ENCODE data around the gene COMP. TPM values are rescaled to one million over a fixed set of nuclear protein-coding genes. Genes with fewer than 3 reads are reported as not detected.
A peak's percentile ranks its signal among the peaks of the same experiment; 100 is the strongest.

The COMP gene
- total RNA-seq, 6 donors from 2014 or later, result 1.8 to 8.5 (median 4.3) TPM; not detected in 2

DNA sequence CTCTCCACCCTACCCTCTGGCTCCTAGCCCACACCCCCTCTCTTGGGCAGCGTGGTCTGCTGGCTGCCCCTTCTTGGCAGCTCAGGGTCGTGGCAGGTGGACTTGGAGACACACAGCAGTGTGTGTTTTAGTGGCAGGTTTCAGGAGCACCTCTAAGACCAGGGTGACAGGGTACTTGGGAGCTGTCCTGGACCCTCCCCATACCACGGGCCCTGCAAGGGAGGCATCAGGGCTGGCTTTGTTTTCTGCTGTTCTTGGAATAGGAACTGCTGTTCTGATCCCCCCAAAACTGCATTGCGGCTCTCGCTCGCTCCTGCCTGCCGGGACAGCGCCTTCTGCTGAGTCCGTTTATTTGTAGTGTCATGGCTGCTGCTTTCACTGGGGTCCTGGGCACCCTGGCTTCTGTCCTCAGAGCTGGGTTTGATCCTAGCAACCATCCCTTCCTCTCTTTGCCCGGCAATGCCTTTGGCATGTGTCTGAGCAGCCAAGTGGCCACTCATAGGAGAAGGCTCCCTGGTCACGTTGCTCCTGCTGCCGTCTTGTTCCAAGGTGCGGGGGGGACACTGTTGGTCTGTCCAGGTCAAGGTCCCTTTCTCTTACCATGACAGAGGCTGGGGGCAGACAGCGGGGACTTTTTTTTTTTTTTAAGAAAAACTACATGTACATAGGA, 12.1 kb downstream of the COMP start:
- DNase-seq (no peak), ATAC-seq (ENCODE audit: low FRiP score in 2 of 2) (no peak)
- Histone ChIP-seq H3K36me3 (peaks cover 0 to 5% (median 0%) of the 10 kb centered on the region in 4 donors), H3K4me3 (no peak overlapping the region), H3K4me1 (no peaks in the 10 kb centered on the region), H3K27ac (no peak overlapping the region), H3K9me3 (no peaks in the 10 kb centered on the region), H3K27me3 (no peaks in the 10 kb centered on the region)
- WGBS, 2 donors, result 83 to 86% methylated on average over 12 to 13 of the region's 14 CpGs
- TF ChIP-seq POLR2A (IDR thresholded peaks at IDR 0.05), result no peak
- no peak for TF ChIP-seq POLR2AphosphoS5 (IDR thresholded peaks at IDR 0.05)
- TF ChIP-seq EP300 (IDR thresholded peaks at IDR 0.05), result no peak
- TF ChIP-seq, protein P1, sequence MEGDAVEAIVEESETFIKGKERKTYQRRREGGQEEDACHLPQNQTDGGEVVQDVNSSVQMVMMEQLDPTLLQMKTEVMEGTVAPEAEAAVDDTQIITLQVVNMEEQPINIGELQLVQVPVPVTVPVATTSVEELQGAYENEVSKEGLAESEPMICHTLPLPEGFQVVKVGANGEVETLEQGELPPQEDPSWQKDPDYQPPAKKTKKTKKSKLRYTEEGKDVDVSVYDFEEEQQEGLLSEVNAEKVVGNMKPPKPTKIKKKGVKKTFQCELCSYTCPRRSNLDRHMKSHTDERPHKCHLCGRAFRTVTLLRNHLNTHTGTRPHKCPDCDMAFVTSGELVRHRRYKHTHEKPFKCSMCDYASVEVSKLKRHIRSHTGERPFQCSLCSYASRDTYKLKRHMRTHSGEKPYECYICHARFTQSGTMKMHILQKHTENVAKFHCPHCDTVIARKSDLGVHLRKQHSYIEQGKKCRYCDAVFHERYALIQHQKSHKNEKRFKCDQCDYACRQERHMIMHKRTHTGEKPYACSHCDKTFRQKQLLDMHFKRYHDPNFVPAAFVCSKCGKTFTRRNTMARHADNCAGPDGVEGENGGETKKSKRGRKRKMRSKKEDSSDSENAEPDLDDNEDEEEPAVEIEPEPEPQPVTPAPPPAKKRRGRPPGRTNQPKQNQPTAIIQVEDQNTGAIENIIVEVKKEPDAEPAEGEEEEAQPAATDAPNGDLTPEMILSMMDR (IDR thresholded peaks at IDR 0.05), result no peak

DNA sequence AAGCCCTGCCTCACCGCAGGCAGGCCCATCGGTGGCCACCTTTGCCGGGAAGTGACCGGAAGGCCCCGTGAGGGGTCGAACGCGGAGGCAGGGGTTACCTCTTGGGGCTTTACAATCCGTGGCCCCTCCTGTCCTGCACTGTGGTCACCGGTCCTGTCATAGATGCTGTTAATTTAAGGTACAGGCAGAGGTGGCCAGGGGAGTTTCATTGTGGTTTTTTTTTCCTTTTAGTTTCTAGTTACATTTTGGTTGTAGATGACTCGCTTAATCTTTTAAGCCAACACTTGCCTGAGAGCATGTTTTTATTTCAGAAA, 13.1 kb downstream of the COMP start:
- ATAC-seq (ENCODE audit: low FRiP score in 2 of 2), result no peak
- no peak overlapping the region for H3K27ac ChIP-seq
- TF ChIP-seq POLR2A (IDR thresholded peaks at IDR 0.05) (no peak), POLR2AphosphoS5 (IDR thresholded peaks at IDR 0.05) (no peak), EP300 (IDR thresholded peaks at IDR 0.05) (no peak)
- TF ChIP-seq, protein P1 (IDR thresholded peaks at IDR 0.05), result no peak
- H3K36me3 ChIP-seq, result peaks cover 0 to 5% (median 0%) of the 10 kb centered on the region in 4 donors
- H3K4me1 ChIP-seq, result no peaks in the 10 kb centered on the region
- WGBS, 2 donors, result 84 to 93% methylated on average over 11 of the region's 11 CpGs
- no peak for DNase-seq
- no peaks in the 10 kb centered on the region for H3K27me3 ChIP-seq
- H3K9me3 ChIP-seq, result no peaks in the 10 kb centered on the region
- no peak overlapping the region for H3K4me3 ChIP-seq

DNA sequence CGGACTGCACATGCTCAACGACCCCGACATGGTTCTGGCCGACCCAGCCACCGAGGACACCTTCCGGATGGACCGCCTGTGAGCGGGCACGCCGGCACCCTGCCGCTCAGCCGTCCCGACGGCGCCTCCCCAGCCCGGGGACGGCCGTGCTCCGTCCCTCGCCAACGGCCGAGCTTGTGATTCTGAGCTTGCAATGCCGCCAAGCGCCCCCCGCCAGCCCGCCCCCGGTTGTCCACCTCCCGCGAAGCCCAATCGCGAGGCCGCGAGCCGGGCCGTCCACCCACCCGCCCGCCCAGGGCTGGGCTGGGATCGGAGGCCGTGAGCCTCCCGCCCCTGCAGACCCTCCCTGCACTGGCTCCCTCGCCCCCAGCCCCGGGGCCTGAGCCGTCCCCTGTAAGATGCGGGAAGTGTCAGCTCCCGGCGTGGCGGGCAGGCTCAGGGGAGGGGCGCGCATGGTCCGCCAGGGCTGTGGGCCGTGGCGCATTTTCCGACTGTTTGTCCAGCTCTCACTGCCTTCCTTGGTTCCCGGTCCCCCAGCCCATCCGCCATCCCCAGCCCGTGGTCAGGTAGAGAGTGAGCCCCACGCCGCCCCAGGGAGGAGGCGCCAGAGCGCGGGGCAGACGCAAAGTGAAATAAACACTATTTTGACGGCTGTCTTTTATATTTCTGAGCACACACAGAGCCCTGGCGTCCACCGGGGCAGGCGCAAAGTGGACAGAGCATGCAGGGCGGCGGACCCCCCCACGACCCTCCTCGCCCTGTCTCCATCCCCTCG, 13.6 kb downstream of the COMP start:
- Histone ChIP-seq H3K9me3 (no peaks in the 10 kb centered on the region), H3K4me1 (no peaks in the 10 kb centered on the region), H3K27ac (no peak overlapping the region), H3K36me3 (peaks cover 0 to 5% (median 0%) of the 10 kb centered on the region in 4 donors), H3K4me3 (no peak overlapping the region), H3K27me3 (no peaks in the 10 kb centered on the region)
- no peak for TF ChIP-seq EP300 (IDR thresholded peaks at IDR 0.05)
- TF ChIP-seq POLR2A (IDR thresholded peaks at IDR 0.05), result no peak
- no peak for TF ChIP-seq POLR2AphosphoS5 (IDR thresholded peaks at IDR 0.05)
- TF ChIP-seq, protein P1 (IDR thresholded peaks at IDR 0.05), result no peak
- 82% methylated on average over 29 to 55 of the region's 71 CpGs for WGBS, 2 donors
- DNase-seq (peak in 1 of 2 donors; percentile 82), ATAC-seq (ENCODE audit: low FRiP score in 2 of 2) (no peak)

DNA sequence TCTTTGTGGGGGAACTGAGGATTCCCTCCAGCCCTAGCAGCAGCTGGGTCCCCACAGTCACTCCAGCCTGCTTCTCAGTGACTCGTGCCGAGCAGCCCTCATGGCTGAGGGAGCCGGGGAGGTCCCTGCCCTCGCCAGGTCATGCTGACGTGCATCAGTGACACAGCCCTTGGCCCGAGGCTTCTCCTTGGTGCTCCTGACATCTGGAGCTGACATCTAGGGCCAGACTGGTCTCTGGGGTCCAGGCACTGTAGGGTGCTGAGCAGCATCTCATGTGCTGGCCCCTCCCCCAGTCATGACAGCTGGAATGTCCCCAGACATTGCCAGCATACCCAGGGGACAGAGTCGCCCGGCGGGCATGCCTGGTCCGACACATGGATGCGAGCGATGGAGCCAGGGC, 14.4 kb downstream of the COMP start:
- TF ChIP-seq, protein P1 (IDR thresholded peaks at IDR 0.05), result no peak
- no peak for TF ChIP-seq EP300 (IDR thresholded peaks at IDR 0.05)
- TF ChIP-seq POLR2A (IDR thresholded peaks at IDR 0.05), result no peak
- no peak for TF ChIP-seq POLR2AphosphoS5 (IDR thresholded peaks at IDR 0.05)
- H3K9me3 ChIP-seq, result no peaks in the 10 kb centered on the region
- DNase-seq (peak in 1 of 2 donors; percentile 65), ATAC-seq (ENCODE audit: low FRiP score in 2 of 2) (no peak)
- no peaks in the 10 kb centered on the region for H3K4me1 ChIP-seq
- WGBS, 2 donors, result 81 to 90% methylated on average over 2 to 12 of the region's 12 CpGs
- H3K4me3 ChIP-seq, result no peak overlapping the region
- no peak overlapping the region for H3K27ac ChIP-seq
- H3K36me3 ChIP-seq, result peaks cover 0 to 5% (median 0%) of the 10 kb centered on the region in 4 donors
- no peaks in the 10 kb centered on the region for H3K27me3 ChIP-seq
